Measurements from ENCODE around the gene ASB5.

GRCh38 chr4:176209535-176209934 lies 59.5 kb downstream of the ASB5 start:
- TF ChIP-seq CTCF (IDR thresholded peaks at IDR 0.05; ENCODE audit: insufficient read depth, low read length, poor library complexity, severe bottlenecking) = no peak
- no peak for TF ChIP-seq EZH2phosphoT487 (conservative IDR thresholded peaks at IDR 0.05; ENCODE audit: low read length)
